Stimulated activated CD4-positive, alpha-beta T cell treated with anti-CD3 and anti-CD28 coated beads, Interleukin-12 subunit alpha, Interleukin-12 subunit beta, amount 100 ng/mL, for 48 hours (primary cell): ENCODE measurements around the gene TFIP11.
"Not testable (repeated sequence)": the region's sequence is repeated elsewhere in the genome, so short reads cannot be mapped to it uniquely, and the experiment has no call there.

ENCODE experiments used
- DNase-seq, 3 donors: peaks; one replicate each; pipeline ENCODE4 v3.0.0-alpha.2; 2020; ENCODE audit warnings: low read depth in 2 of 3, low spot score in 1 of 3

TFIP11 gene

DNA sequence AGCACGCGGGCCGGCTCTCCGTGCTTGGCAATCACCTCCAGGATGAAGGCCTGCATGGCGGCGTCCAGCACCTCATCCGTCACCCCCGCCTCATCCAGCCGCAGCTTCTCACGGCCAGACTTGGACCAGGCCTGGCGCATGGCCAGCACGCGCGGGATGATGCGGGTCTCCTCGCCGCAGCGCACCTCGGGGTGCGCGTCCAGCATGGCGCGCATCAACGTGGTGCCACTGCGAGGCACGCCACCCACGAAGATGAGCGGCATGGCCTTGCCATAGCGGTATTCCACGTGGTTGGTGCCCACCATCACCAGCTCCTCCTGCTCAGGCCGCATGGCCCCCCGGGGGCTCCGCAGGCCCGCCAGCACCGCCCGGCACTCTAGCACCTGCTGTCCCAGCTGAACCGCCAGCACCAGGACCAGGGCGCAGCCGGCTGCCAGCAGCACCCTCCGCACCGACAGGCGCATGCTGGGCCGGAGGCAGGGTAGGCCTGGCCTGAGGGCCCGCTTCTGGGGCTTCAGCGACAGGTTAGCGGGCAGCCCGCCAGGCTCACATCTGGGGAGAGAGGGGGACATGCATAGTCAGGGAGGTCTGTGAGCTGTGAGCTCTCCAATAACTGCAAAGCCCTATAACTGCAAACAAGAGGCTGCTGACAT is 29.0 kb upstream of the TFIP11 start:
- DNase-seq = no peak

DNA sequence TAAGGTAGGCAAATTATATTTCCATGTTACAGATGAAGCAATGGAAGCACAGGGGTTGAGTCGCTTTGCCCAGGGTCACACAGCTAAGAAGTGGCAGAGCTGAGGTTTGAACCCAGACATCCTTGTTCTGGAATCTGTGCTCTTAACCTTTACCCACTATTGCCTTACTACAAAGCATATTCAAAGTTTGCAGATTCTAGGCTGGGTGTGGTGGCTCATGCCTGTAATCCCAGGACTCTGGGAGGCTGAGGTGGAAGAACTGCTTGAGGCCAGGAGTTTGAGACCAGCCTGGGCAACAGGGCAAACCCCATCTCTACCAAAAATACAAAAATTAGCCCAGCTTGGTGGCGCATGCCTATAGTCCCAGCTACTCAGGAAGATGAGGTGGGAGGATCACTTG is 27.8 kb upstream of the TFIP11 start:
- no peak for DNase-seq

DNA sequence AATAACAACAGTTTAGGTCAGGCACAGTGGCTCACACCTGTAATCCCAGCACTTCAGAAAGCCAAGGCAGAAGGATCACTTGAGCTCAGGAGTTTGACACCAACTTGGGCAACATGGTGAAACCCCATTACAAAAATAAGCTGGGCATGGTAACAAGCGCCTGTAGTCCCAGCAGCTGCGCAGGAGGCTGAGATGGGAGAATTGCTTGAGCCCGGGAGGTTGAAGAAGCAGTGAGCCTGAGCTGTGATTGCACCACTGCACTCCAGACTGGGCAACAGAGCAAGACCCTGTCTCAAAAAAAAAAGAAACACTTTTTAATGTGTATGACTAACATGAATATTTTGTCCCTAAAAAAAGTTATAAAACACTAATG is 24.5 kb upstream of the TFIP11 start:
- no peak for DNase-seq

GRCh38 chr22:26536056-26536761 is 23.9 kb upstream of the TFIP11 start:
- DNase-seq = no peak

GRCh38 chr22:26535603-26535908 is 23.3 kb upstream of the TFIP11 start:
- no peak for DNase-seq

- no peak for DNase-seq
Measured at GRCh38 chr22:26534874-26535602, 22.8 kb upstream of the TFIP11 start.

DNA sequence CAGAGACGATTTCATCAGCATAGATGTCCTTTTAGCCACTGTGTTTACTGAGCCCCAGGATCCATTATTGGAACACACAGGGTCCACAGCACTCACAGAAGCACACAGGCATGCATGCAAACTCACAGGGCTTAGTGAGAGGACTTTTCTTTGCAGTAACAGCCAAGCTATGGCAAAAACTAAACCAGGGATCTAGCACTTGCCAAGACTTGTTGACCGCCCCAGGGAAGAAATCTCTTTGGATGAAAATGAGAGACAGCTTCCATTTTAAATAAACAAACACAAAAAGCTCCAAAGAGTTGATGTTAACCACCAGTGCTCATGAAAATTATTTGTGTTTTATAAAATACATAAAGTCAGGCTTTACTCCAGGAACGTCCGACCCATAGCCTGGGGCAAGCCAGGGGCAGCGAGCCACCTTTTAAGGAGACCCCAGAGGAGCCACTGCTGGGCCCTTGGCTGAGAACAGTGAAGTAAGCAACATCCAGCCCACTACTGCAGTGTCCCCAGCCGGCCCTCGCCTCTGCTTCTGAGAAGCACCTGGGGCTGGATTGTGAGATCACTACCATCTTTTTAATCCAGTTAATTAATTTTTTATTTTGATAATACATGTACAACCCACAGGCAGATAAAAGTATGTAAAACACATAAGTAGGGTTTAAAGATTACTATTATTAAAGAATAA is 22.0 kb upstream of the TFIP11 start:
- no peak for DNase-seq

- no peak for DNase-seq
Measured at GRCh38 chr22:26529345-26529744, 17.1 kb upstream of the TFIP11 start.

- not testable (repeated sequence) for DNase-seq
Measured at GRCh38 chr22:26528518-26528917, 16.2 kb upstream of the TFIP11 start.

GRCh38 chr22:26527574-26528465 is 15.5 kb upstream of the TFIP11 start:
- DNase-seq = no peak

GRCh38 chr22:26527167-26527566 is 14.9 kb upstream of the TFIP11 start:
- DNase-seq = no peak

GRCh38 chr22:26525946-26526564 is 13.8 kb upstream of the TFIP11 start:
- DNase-seq = no peak

DNA sequence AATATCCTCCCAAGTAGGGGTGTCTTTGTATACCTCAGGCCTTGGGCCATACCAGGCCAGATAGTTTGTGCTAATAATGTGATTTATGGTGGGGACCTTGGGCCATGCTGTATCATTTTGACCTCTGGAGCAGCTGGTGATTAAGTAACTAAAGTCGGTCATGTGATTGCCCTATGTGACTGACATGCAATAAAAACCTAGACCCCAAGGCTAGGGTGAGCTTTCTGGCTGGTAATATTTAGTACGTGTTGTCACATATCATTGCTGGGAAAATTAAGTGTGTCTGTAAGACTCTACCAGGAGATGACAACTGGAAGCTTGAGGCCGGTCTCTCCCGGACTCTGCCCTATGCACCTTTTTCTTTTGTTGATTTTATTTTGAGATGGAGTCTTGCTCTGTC is 12.6 kb upstream of the TFIP11 start:
- no peak for DNase-seq

DNA sequence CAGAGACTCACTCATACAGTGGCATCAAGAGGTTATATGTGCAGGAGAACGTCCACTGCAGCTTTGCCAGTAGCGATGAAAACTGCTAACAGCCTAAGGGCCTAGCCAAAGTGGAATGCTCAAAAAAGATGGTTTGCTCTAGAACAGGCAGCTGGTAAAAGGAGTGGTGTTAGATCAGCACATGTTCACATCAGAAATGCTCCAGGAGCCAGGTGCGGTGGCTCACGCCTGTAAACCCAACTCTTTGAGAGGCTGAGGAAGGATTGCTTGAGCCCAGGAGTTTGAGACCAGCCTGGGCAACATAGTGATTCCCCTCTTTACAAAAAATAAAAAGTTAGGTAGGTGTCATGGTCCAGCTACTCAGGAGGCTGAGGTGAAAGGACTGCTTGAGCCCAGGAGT is 10.3 kb upstream of the TFIP11 start:
- no peak for DNase-seq

GRCh38 chr22:26522012-26522411 is 9.7 kb upstream of the TFIP11 start:
- no peak for DNase-seq

DNA sequence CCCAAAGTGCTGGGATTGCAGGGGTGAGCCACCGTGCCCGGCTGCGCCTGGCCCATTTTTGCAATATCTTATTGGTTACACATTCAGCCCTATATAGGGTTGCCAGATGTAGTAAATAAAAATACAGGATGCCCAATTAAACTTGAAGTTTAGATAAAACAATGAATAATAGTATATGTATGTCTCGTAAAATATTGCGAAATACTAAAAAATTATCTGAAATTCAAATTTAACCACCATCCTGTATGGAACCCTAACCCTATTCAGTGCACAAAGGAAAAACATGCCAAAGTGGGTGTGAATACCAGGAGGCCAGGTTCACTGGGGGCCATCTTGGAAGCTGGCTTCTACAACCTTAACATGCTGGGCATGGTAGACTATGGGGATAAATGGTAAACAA is 5.2 kb upstream of the TFIP11 start:
- no peak for DNase-seq

DNA sequence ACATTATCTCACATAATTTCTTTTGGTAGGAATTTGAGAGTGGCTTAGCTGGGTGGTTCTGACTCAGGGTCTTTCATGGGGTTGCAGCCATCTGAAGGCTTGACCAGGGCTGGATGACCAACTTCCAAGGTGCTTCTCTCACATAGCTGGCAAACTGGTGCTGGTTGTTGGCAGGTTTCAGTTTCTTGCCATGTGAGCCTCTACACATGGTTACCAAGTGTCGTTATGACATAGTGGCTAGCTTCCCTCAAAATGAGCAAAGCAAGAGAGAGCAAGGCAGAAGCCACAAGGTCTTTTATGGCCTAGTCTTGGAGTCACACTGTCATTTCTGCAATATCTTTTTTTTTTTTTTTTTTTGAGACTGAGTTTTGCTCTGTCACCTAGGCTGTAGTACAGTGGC is 4.2 kb upstream of the TFIP11 start:
- DNase-seq = no peak

DNA sequence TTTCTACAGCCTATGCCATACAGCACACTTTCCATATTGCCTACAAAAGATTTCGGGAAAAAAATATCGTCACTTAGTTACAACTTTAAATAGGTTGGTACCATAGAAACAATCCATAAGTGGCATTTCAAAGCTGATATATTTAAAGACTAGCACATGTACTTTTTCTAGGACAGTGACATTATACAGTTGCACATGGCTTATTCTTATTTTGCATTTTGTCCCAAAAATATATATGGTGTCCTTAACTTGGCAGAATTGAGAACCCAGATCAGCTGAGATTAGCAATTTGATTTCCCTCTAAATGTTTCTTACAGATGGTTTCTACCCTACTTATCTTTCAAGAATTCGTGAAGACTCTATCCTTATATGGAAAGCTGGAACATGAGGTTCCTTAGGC is 3.7 kb upstream of the TFIP11 start:
- no peak for DNase-seq

DNA sequence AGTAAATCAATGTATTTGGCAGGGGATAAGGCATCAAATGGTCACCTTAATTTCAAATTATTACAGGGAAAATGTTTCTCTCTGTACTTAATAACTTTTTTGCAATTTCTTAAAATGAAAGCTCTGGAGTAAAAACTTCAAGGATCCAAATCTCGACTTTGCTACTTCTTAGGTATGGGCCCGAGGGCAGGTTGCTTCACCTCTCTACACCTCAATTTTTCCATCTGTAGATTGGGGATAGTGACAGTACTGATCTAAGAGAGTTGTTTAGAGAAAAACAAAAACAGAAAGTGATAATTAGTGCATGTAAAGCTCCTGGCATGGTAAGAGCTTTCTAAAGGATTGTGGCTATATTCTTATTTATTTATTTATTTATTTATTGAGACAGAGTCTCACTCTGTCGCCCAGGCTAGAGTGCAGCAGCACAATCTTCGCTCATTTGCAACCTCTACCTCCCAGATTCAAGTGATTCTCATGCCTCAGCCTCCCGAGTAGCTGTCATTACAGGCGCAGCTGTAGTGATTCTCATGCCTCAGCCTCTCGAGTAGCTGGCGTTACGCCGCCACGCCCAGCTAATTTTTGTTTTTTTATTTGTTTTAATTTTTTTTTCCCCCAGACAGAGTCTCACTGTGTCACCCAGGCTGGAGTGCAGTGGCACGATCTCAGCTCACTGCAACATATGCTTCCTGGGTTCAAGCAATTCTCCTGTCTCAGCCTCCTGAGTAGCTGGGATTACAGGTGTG is 2.3 kb upstream of the TFIP11 start:
- no peak for DNase-seq

GRCh38 chr22:26513838-26514237 is 1.6 kb upstream of the TFIP11 start:
- DNase-seq = no peak
